GM12878 (cell line): ENCODE results near the gene LMAN1L. TPM values are rescaled to one million over a fixed set of nuclear protein-coding genes. Genes with fewer than 3 reads are reported as not detected.
A peak's percentile ranks its signal among the peaks of the same experiment; 100 is the strongest.

ENCODE experiments used
- ATF2 ChIP-seq: IDR thresholded peaks from 2 replicates; pipeline ENCODE4 v1.6.1; 2012; ENCODE audit warnings: low read length, inconsistent platforms
- BHLHE40 ChIP-seq, 2 experiments: fragments of 450-650 bp in 1 of 2; IDR thresholded peaks; 2 replicates each; pipeline ENCODE4 v1.6.1; 2011 to 2017; ENCODE audit warnings: low read depth in 2 of 2, borderline replicate concordance in 1 of 2, improper control_type of control experiment in 1 of 2, low read length in 1 of 2, mild to moderate bottlenecking in 1 of 2
- CBFB ChIP-seq: IDR thresholded peaks from 2 replicates; pipeline ENCODE4 v1.6.1; 2016; ENCODE audit warnings: antibody characterized with exemption, low read depth
- DPF2 ChIP-seq: fragments of 450-650 bp; IDR thresholded peaks from 2 replicates; pipeline ENCODE4 v1.6.1; 2017; ENCODE audit warnings: mild to moderate bottlenecking
- ELK1 ChIP-seq: IDR thresholded peaks from 2 replicates; pipeline ENCODE4 v1.6.1; 2012; ENCODE audit warnings: low read depth, low read length, improper control_type of control experiment
- EP300 ChIP-seq, 2 experiments: fragments of 150-350 bp in 1 of 2; IDR thresholded peaks; 2 replicates each; pipeline ENCODE4 v1.6.1; 2011 to 2012; ENCODE audit warnings: low read depth in 2 of 2, low read length in 2 of 2, borderline replicate concordance in 1 of 2, improper control_type of control experiment in 1 of 2, inconsistent platforms in 1 of 2; ENCODE audit not compliant: control insufficient read depth in 1 of 2
- HDGF ChIP-seq: fragments of 450-650 bp; IDR thresholded peaks from 2 replicates; pipeline ENCODE4 v1.6.1; 2016; ENCODE audit warnings: antibody characterized with exemption
- MAX ChIP-seq: IDR thresholded peaks from 2 replicates; pipeline ENCODE4 v1.6.1; 2012; ENCODE audit warnings: low read depth, low read length, improper control_type of control experiment
- NR2C2 ChIP-seq: IDR thresholded peaks from 2 replicates; pipeline ENCODE4 v1.6.1; 2011; ENCODE audit warnings: borderline replicate concordance, low read depth; ENCODE audit not compliant: control insufficient read depth, insufficient read length
- NRF1 ChIP-seq: conservative IDR thresholded peaks from 2 replicates; pipeline ENCODE4 v1.6.1; 2011; ENCODE audit warnings: mild to moderate bottlenecking, low read depth, low read length, improper control_type of control experiment
- POU2F2 ChIP-seq: IDR thresholded peaks from 3 replicates; pipeline ENCODE4 v1.6.1; 2011; ENCODE audit warnings: low read depth, mild to moderate bottlenecking, low read length, borderline replicate concordance
- RB1 ChIP-seq: fragments of 450-650 bp; formaldehyde crosslinking; IDR thresholded peaks from 2 replicates; pipeline ENCODE4 v1.6.1; 2017; ENCODE audit warnings: mild to moderate bottlenecking, borderline replicate concordance
- SIX5 ChIP-seq: IDR thresholded peaks from 2 replicates; pipeline ENCODE4 v1.6.1; 2011; ENCODE audit warnings: mild to moderate bottlenecking, low read depth, low read length, moderate library complexity; ENCODE audit not compliant: severe bottlenecking
- STAT1 ChIP-seq: fragments of 450-650 bp; conservative IDR thresholded peaks from 2 replicates; pipeline ENCODE4 v1.6.1; 2014; ENCODE audit warnings: antibody characterized with exemption, mild to moderate bottlenecking
- TBL1XR1 ChIP-seq: IDR thresholded peaks from 2 replicates; pipeline ENCODE4 v1.6.1; 2012; ENCODE audit warnings: low read depth, low read length, improper control_type of control experiment
- WRNIP1 ChIP-seq: IDR thresholded peaks from 2 replicates; pipeline ENCODE4 v1.6.1; 2011; ENCODE audit warnings: low read depth, low read length, improper control_type of control experiment, borderline replicate concordance
- ZBTB40 ChIP-seq: fragments of 450-650 bp; IDR thresholded peaks from 2 replicates; pipeline ENCODE4 v1.6.1; 2016; ENCODE audit warnings: mild to moderate bottlenecking, moderate library complexity, borderline replicate concordance
- ZNF207 ChIP-seq: fragments of 450-650 bp; IDR thresholded peaks from 2 replicates; pipeline ENCODE4 v1.6.1; 2014; ENCODE audit warnings: antibody characterized with exemption, mild to moderate bottlenecking, borderline replicate concordance
- ZZZ3 ChIP-seq: IDR thresholded peaks from 2 replicates; pipeline ENCODE4 v1.6.1; 2011; ENCODE audit warnings: low read depth; ENCODE audit not compliant: control insufficient read depth, insufficient read length
- polyA plus RNA-seq, 11 experiments: library from polyadenylated mRNA; depleted of rRNA in 4 of 11; unstranded in 6 of 11; stranded (reverse) in 5 of 11; fragments of >200 nt; fragmentation: Nextera tagmentation in 4 of 11; fragmentation: Illumina TruSeq in 1 of 11; extraction: Ambion mirVana in 4 of 11; extraction: Trizol in 1 of 11; gene quantifications; 1 replicate in 1 of 11; 2 replicates in 10 of 11; pipeline versions ENCODE4 v1.2.1 to v1.2.3, GENCODE V29; 2011 to 2016; ENCODE audit warnings: inconsistent platforms in 2 of 11, missing spikeins in 2 of 11, low read depth in 1 of 11
- total RNA-seq, 4 experiments: library from RNA; depleted of rRNA in 3 of 4; stranded (reverse); fragments of >200 nt in 3 of 4; fragmentation: Illumina TruSeq in 1 of 4; extraction: Trizol in 1 of 4; gene quantifications; 2 replicates each; pipeline versions ENCODE4 v1.2.1 to v1.2.3, GENCODE V29; 2013 to 2021

Gene LMAN1L
- total and polyA plus RNA-seq, 10 of the 15 experiments (the other 5 are each of a cell fraction or from before 2014, with no cell fraction given) = not detected

GRCh38 chr15:74776821-74777768 is 35.5 kb upstream of the LMAN1L start (continued):
- peak; percentile 63 to 66 for TF ChIP-seq BHLHE40 (IDR thresholded peaks at IDR 0.05; ENCODE audit: borderline replicate concordance in 1 of 2, low read depth in 2 of 2, low read length in 1 of 2)
- TF ChIP-seq ZBTB40 = peak; percentile 41; the same call in 1 of the 2 replicates
- no peak for TF ChIP-seq ZZZ3
- no peak for TF ChIP-seq SIX5
- TF ChIP-seq NR2C2 = no peak
- TF ChIP-seq NRF1 = no peak
- TF ChIP-seq ZNF207 = no peak
- no peak for TF ChIP-seq TBL1XR1
- no peak; the same call in 1 of the 2 replicates for TF ChIP-seq RB1
- peak; percentile 61 to 80; a peak in 3 of 4 replicates for TF ChIP-seq EP300 (IDR thresholded peaks at IDR 0.05; ENCODE audit: borderline replicate concordance in 1 of 2, control insufficient read depth in 1 of 2, low read depth in 2 of 2, low read length in 2 of 2)
- TF ChIP-seq STAT1 = no peak
- TF ChIP-seq POU2F2 = 0 out of 3 replicates have a peak, but pooled peaks have one; percentile 6
- no peak; the same call in 1 of the 2 replicates for TF ChIP-seq MAX
- TF ChIP-seq HDGF = peak; percentile 55; the same call in 1 of the 2 replicates
- no peak for TF ChIP-seq ELK1
- TF ChIP-seq ATF2 = no peak
- peak; percentile 79; the same call in 1 of the 2 replicates for TF ChIP-seq DPF2
- no peak for TF ChIP-seq WRNIP1
- TF ChIP-seq CBFB = 0 out of 2 replicates have a peak, but pooled peaks have one; percentile 16
